Neural cell (in vitro differentiated cells): ENCODE measurements around the gene LTBP1. TPM values are rescaled to one million over a fixed set of nuclear protein-coding genes. Genes with fewer than 3 reads are reported as not detected.

ENCODE experiments used
- H2AFZ ChIP-seq: fragments of 200-600, 300-800 bp; sonication (generic), shearing (Covaris generic); 2 replicates; pipeline ENCODE4 v1.6.0; 2014; ENCODE audit warnings: low read depth, mild to moderate bottlenecking, antibody characterized with exemption, low read length, moderate library complexity
- H3F3A ChIP-seq: fragments of 200-600 bp; shearing (Covaris generic); 2 replicates; pipeline ENCODE4 v1.6.1; 2016; ENCODE audit warnings: mild to moderate bottlenecking, moderate library complexity, mixed read lengths, antibody characterized with exemption, low read length; ENCODE audit not compliant: insufficient read depth, poor library complexity, severe bottlenecking
- H3K27ac ChIP-seq: fragments of 200-600, 300-800 bp; sonication (generic), shearing (Covaris generic); 2 replicates; pipeline ENCODE4 v1.5.1; 2014; ENCODE audit warnings: mild to moderate bottlenecking, low read length, moderate library complexity
- H3K27me3 ChIP-seq: fragments of 300-800, 200-600 bp; sonication (generic), shearing (Covaris generic); 2 replicates; pipeline ENCODE4 v1.6.0; 2014; ENCODE audit warnings: mild to moderate bottlenecking, low read depth, low read length, moderate library complexity; ENCODE audit not compliant: insufficient read depth
- H3K36me3 ChIP-seq: fragments of 300-800, 200-600 bp; sonication (generic), shearing (Covaris generic); 2 replicates; pipeline ENCODE4 v1.5.1; 2014; ENCODE audit warnings: mild to moderate bottlenecking, antibody characterized with exemption, low read length, moderate library complexity; ENCODE audit not compliant: insufficient read depth
- H3K4me2 ChIP-seq: fragments of 300-800, 200-600 bp; sonication (generic), shearing (Covaris generic); 2 replicates; pipeline ENCODE4 v1.6.0; 2014; ENCODE audit warnings: mild to moderate bottlenecking, low read length
- H3K4me3 ChIP-seq: fragments of 300-800, 200-600 bp; sonication (generic), shearing (Covaris generic); 2 replicates; pipeline ENCODE4 v1.5.1; 2014; ENCODE audit warnings: mild to moderate bottlenecking, low read length, moderate library complexity
- H3K79me2 ChIP-seq: fragments of 200-600 bp; shearing (Covaris generic); replicated peaks from 2 replicates; pipeline ENCODE4 v1.6.0; 2014; ENCODE audit warnings: mild to moderate bottlenecking, low read length, moderate library complexity; ENCODE audit not compliant: insufficient read depth
- H3K9ac ChIP-seq: fragments of 300-800, 200-600 bp; sonication (generic), shearing (Covaris generic); 2 replicates; pipeline ENCODE4 v1.6.1; 2016; ENCODE audit warnings: mild to moderate bottlenecking, low read length, mixed read lengths
- H3K9me2 ChIP-seq: fragments of 200-600 bp; shearing (Covaris generic); 2 replicates; pipeline ENCODE4 v1.6.1; 2016; ENCODE audit warnings: mild to moderate bottlenecking, low read length, mixed read lengths; ENCODE audit not compliant: insufficient read depth
- H3K9me3 ChIP-seq: fragments of 200-600, 300-800 bp; sonication (generic), shearing (Covaris generic); 2 replicates; pipeline ENCODE4 v1.6.1; 2016; ENCODE audit warnings: mild to moderate bottlenecking, mixed run types, low read length, moderate library complexity, mixed read lengths
- H4K20me1 ChIP-seq: fragments of 200-600 bp; shearing (Covaris generic); 2 replicates; pipeline ENCODE4 v1.6.1; 2016; ENCODE audit warnings: mild to moderate bottlenecking, mixed run types; ENCODE audit not compliant: insufficient read depth
- EP300 ChIP-seq: fragments of 450-650 bp; conservative IDR thresholded peaks from 2 replicates; pipeline ENCODE4 v1.6.1; 2014; ENCODE audit warnings: antibody characterized with exemption, mild to moderate bottlenecking, moderate library complexity; ENCODE audit not compliant: poor library complexity, severe bottlenecking
- EZH2 ChIP-seq: fragments of 200-600, 300-800 bp; shearing (Covaris generic), sonication (generic); IDR thresholded peaks from 2 replicates; pipeline ENCODE4 v1.6.1; 2014; ENCODE audit warnings: antibody characterized with exemption, low read length, borderline replicate concordance, mild to moderate bottlenecking; ENCODE audit not compliant: insufficient read depth, poor library complexity, severe bottlenecking
- MXI1 ChIP-seq: fragments of 450-650 bp; conservative IDR thresholded peaks from 2 replicates; pipeline ENCODE4 v1.6.1; 2014; ENCODE audit warnings: antibody characterized with exemption, mild to moderate bottlenecking; ENCODE audit not compliant: poor library complexity, severe bottlenecking
- POLR2AphosphoS5 ChIP-seq: IDR thresholded peaks from 2 replicates; pipeline ENCODE4 v1.6.1; 2012
- RAD21 ChIP-seq: fragments of 450-650 bp; conservative IDR thresholded peaks from 2 replicates; pipeline ENCODE4 v1.6.1; 2014; ENCODE audit warnings: antibody characterized with exemption, mild to moderate bottlenecking, moderate library complexity
- REST ChIP-seq: IDR thresholded peaks from 2 replicates; pipeline ENCODE4 v1.6.1; 2012; ENCODE audit warnings: borderline replicate concordance
- SMC3 ChIP-seq: fragments of 450-650 bp; conservative IDR thresholded peaks from 2 replicates; pipeline ENCODE4 v1.6.1; 2014; ENCODE audit warnings: antibody characterized with exemption, mild to moderate bottlenecking, moderate library complexity; ENCODE audit not compliant: poor library complexity
- TAF1 ChIP-seq: IDR thresholded peaks from 2 replicates; pipeline ENCODE4 v1.6.1; 2012; ENCODE audit warnings: low read depth
- polyA plus RNA-seq: library from polyadenylated mRNA; depleted of rRNA; stranded (reverse); fragments of >200 nt; gene quantifications from 2 replicates; pipeline ENCODE4 v1.2.3, GENCODE V29; 2014
- TF ChIP-seq, protein P1 (sequence below): fragments of 450-650 bp; IDR thresholded peaks from 2 replicates; pipeline ENCODE4 v1.5.1; 2014; ENCODE audit warnings: antibody characterized with exemption, mild to moderate bottlenecking, moderate library complexity; ENCODE audit not compliant: poor library complexity, severe bottlenecking

Gene LTBP1
- polyA plus RNA-seq, 1 donor from 2014 or later = 1.8 TPM

DNA sequence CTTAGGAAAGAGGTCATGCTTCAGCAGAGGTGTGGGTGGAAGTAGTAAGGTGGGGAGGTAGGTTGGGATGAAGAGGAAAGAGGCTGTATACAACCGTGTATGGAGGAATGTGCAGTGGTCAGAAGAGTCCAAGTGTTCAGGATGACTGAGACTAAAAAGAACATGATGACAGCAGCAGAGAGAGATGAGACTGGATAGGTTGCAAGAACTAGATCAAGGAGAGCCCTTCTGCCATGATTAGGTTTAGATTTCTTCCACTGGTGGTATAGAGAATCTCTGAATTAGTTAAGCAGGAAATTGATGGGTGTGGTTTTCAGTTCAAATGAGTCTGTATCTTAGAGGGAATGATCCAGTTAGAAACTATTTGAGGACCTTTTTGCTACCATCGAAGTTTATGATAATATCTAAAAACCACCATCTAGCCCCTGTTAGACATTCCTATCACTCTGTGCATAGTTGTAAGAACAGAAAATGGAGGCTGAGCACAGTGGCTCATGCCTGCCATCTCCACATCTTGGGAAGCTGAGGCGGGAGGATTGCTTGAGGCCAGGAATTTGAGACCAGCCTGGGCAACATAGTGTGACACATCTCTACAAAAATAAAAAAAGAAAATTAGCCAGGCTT lies 221.0 kb downstream of the LTBP1 start:
- no peak overlapping the region for H2AFZ ChIP-seq
- H3K4me3 ChIP-seq = no peak overlapping the region
- H3K9me3 ChIP-seq = no peaks in the 10 kb centered on the region
- no peaks in the 10 kb centered on the region for H3K79me2 ChIP-seq
- H3K27me3 ChIP-seq = no peaks in the 10 kb centered on the region
- no peaks in the 10 kb centered on the region for H3F3A ChIP-seq
- no peaks in the 10 kb centered on the region for H3K36me3 ChIP-seq
- no peak overlapping the region for H3K27ac ChIP-seq
- no peak for TF ChIP-seq MXI1
- no peak for TF ChIP-seq TAF1
- TF ChIP-seq REST = no peak
- no peak for TF ChIP-seq EP300
- no peak for TF ChIP-seq EZH2
- no peak for TF ChIP-seq SMC3
- no peak for TF ChIP-seq RAD21
- TF ChIP-seq, protein P1, sequence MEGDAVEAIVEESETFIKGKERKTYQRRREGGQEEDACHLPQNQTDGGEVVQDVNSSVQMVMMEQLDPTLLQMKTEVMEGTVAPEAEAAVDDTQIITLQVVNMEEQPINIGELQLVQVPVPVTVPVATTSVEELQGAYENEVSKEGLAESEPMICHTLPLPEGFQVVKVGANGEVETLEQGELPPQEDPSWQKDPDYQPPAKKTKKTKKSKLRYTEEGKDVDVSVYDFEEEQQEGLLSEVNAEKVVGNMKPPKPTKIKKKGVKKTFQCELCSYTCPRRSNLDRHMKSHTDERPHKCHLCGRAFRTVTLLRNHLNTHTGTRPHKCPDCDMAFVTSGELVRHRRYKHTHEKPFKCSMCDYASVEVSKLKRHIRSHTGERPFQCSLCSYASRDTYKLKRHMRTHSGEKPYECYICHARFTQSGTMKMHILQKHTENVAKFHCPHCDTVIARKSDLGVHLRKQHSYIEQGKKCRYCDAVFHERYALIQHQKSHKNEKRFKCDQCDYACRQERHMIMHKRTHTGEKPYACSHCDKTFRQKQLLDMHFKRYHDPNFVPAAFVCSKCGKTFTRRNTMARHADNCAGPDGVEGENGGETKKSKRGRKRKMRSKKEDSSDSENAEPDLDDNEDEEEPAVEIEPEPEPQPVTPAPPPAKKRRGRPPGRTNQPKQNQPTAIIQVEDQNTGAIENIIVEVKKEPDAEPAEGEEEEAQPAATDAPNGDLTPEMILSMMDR = no peak
- no peak for TF ChIP-seq POLR2AphosphoS5
- no peak overlapping the region for H3K9ac ChIP-seq
- H3K9me2 ChIP-seq = no peaks in the 10 kb centered on the region
- H4K20me1 ChIP-seq = no peaks in the 10 kb centered on the region
- H3K4me2 ChIP-seq = no peak overlapping the region

GRCh38 chr2:33168425-33168824 lies 221.7 kb downstream of the LTBP1 start:
- H3K9ac ChIP-seq = no peak overlapping the region

DNA sequence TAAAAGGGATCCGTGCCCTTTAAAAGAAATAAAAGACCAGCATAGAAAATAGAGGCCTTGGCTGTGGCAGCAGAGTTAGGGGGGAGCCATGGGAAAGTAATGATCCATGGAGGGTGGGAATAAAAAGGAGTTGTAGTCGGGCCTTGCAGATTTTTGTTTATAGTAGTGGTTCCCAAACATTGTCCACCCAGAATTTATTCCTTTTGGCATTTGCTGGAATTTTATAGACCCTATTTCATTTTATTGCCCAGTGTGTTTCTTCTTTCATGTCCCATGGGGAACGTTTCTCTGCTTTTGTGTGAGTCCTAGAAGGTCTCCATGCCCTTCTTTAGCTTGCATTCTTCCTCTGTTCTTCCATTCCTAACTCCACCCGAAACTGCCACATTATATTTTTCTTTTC lies 222.2 kb downstream of the LTBP1 start:
- Histone ChIP-seq H3F3A (no peaks in the 10 kb centered on the region), H3K4me2 (no peak overlapping the region), H2AFZ (no peak overlapping the region), H3K36me3 (no peaks in the 10 kb centered on the region), H3K27me3 (no peaks in the 10 kb centered on the region), H3K79me2 (no peaks in the 10 kb centered on the region), H3K27ac (no peak overlapping the region), H3K9ac (no peak overlapping the region), H3K4me3 (no peak overlapping the region), H3K9me2 (no peaks in the 10 kb centered on the region), H4K20me1 (no peaks in the 10 kb centered on the region), H3K9me3 (no peaks in the 10 kb centered on the region)
- TF ChIP-seq, protein P1 = no peak
- TF ChIP-seq EZH2 (no peak), REST (no peak), RAD21 (no peak), EP300 (no peak), MXI1 (no peak), TAF1 (no peak), SMC3 (no peak), POLR2AphosphoS5 (no peak)

More at GRCh38 chr2:33168425-33168824, 221.7 kb downstream of the LTBP1 start:
- H3K9me3 ChIP-seq = no peaks in the 10 kb centered on the region
- no peaks in the 10 kb centered on the region for H3K9me2 ChIP-seq
- no peak overlapping the region for H3K4me2 ChIP-seq
- TF ChIP-seq MXI1 = no peak
- H3F3A ChIP-seq = no peaks in the 10 kb centered on the region
- H4K20me1 ChIP-seq = no peaks in the 10 kb centered on the region
- H3K27ac ChIP-seq = no peak overlapping the region
- H3K79me2 ChIP-seq = no peaks in the 10 kb centered on the region
- H3K27me3 ChIP-seq = no peaks in the 10 kb centered on the region
- no peak overlapping the region for H3K4me3 ChIP-seq
- H2AFZ ChIP-seq = no peak overlapping the region
- H3K36me3 ChIP-seq = no peaks in the 10 kb centered on the region
